Osteoblast (primary cell): ENCODE measurements around the gene RSBN1. TPM values are rescaled to one million over a fixed set of nuclear protein-coding genes. Genes with fewer than 3 reads are reported as not detected.

ENCODE experiments used
- DNase-seq: peaks from one replicate; pipeline ENCODE4 v3.0.0; 2011; ENCODE audit warnings: low spot score, mixed read lengths; ENCODE audit not compliant: insufficient read length; ENCODE audit errors: missing footprints
- H2AFZ ChIP-seq: 2 replicates; pipeline ENCODE4 v1.6.0; 2011; ENCODE audit warnings: mild to moderate bottlenecking, low read length
- H3K27ac ChIP-seq: 2 replicates; pipeline ENCODE4 v1.5.1; 2011; ENCODE audit warnings: mild to moderate bottlenecking, low read depth, low read length, moderate library complexity
- H3K27me3 ChIP-seq: 2 replicates; pipeline ENCODE4 v1.6.0; 2012; ENCODE audit warnings: mild to moderate bottlenecking, control low read depth, inconsistent platforms, low read length, moderate library complexity; ENCODE audit not compliant: insufficient read depth
- H3K36me3 ChIP-seq: 2 replicates; pipeline ENCODE4 v1.5.1; 2011; ENCODE audit warnings: mild to moderate bottlenecking, low read length, control low read depth, moderate library complexity; ENCODE audit not compliant: insufficient read depth
- H3K4me1 ChIP-seq: 2 replicates; pipeline ENCODE4 v1.5.1; 2011; ENCODE audit warnings: mild to moderate bottlenecking, low read length, control low read depth, moderate library complexity; ENCODE audit not compliant: insufficient read depth
- H3K4me2 ChIP-seq: 2 replicates; pipeline ENCODE4 v1.6.0; 2011; ENCODE audit warnings: mild to moderate bottlenecking, low read length; ENCODE audit not compliant: insufficient read depth
- H3K4me3 ChIP-seq: fragments of 200-600 bp; sonication (generic); 3 replicates; pipeline ENCODE4 v1.5.1; 2012; ENCODE audit warnings: mild to moderate bottlenecking, low read length, inconsistent platforms; ENCODE audit not compliant: insufficient read depth
- H3K79me2 ChIP-seq: 2 replicates; pipeline ENCODE4 v1.6.0; 2012; ENCODE audit warnings: mild to moderate bottlenecking, low read length, control low read depth, inconsistent platforms; ENCODE audit not compliant: insufficient read depth
- H3K9me3 ChIP-seq: 2 replicates; pipeline ENCODE4 v1.5.1; 2011; ENCODE audit warnings: low read depth, low read length, control low read depth
- H4K20me1 ChIP-seq: 2 replicates; pipeline ENCODE4 v1.6.0; 2012; ENCODE audit warnings: mild to moderate bottlenecking, low read length, control low read depth; ENCODE audit not compliant: insufficient read depth
- total RNA-seq: library from RNA; depleted of rRNA; stranded (reverse); fragments of >200 nt; gene quantifications from 2 replicates; pipeline ENCODE4 v1.2.3, GENCODE V29; 2012
- TF ChIP-seq, protein P1 (sequence below): IDR thresholded peaks from 2 replicates; pipeline ENCODE4 v1.5.1; 2011; ENCODE audit warnings: mild to moderate bottlenecking, low read depth, low read length, moderate library complexity; ENCODE audit errors: extremely low read depth

RSBN1 gene
- total RNA-seq, 1 donor: 14.5 TPM

DNA sequence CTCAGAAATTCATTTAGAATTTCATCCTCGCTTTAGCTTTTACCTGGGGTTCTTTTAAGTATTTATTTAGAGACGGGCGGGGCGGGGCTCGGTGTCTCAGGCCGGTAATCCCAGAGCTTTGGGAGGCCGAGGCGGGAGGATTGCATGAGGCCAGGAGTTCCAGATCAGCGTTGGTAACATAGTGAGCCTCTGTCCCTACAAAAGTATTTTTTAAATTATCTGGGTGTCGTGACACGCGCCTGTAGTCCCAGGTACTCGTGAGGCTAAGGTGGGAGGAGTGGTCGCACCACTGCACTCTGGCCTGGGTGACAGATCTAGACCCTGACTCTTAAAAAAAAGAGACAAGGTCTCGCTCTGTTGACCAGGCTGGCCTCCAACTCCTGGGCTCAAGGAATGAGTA is 942 bp upstream of the RSBN1 start:
- Histone ChIP-seq H3K27ac (no peak overlapping the region), H3K4me1 (peaks cover 15% of the 10 kb centered on the region), H3K9me3 (no peaks in the 10 kb centered on the region), H3K4me3 (no peak overlapping the region), H3K4me2 (peak overlapping the region; percentile 92), H3K36me3 (no peaks in the 10 kb centered on the region), H3K27me3 (no peaks in the 10 kb centered on the region), H2AFZ (peak overlapping the region; percentile 96), H4K20me1 (peaks cover 9% of the 10 kb centered on the region), H3K79me2 (peaks cover 39% of the 10 kb centered on the region)
- TF ChIP-seq, protein P1, sequence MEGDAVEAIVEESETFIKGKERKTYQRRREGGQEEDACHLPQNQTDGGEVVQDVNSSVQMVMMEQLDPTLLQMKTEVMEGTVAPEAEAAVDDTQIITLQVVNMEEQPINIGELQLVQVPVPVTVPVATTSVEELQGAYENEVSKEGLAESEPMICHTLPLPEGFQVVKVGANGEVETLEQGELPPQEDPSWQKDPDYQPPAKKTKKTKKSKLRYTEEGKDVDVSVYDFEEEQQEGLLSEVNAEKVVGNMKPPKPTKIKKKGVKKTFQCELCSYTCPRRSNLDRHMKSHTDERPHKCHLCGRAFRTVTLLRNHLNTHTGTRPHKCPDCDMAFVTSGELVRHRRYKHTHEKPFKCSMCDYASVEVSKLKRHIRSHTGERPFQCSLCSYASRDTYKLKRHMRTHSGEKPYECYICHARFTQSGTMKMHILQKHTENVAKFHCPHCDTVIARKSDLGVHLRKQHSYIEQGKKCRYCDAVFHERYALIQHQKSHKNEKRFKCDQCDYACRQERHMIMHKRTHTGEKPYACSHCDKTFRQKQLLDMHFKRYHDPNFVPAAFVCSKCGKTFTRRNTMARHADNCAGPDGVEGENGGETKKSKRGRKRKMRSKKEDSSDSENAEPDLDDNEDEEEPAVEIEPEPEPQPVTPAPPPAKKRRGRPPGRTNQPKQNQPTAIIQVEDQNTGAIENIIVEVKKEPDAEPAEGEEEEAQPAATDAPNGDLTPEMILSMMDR: no peak
- DNase-seq: no peak

DNA sequence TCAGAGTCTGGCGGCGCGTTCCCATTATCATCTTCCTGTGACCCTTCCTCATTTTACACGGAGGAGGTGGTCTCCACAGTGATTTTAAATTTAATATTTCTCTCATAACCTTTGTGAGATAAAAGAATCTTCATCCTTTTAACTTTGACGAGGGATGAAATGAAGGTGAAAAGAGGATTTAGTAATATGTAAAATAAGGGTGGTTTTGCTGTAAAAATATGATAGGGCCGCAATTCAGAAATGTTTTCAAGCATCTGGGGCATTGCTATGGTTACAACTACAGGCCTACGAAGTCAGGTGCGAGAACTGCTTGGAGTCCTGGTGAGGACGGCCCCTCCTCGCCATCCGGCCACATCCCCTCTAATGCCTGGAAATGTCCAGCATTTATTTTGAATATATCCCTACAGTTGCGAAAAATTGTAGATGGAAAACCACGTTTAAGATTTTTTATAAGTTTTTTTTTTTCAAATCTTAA is 422 bp upstream of the RSBN1 start:
- DNase-seq: peak; percentile 42
- Histone ChIP-seq H4K20me1 (peaks cover 9% of the 10 kb centered on the region), H3K79me2 (peaks cover 44% of the 10 kb centered on the region), H2AFZ (peak overlapping the region; percentile 96), H3K27ac (peak overlapping the region; percentile 86), H3K27me3 (no peaks in the 10 kb centered on the region), H3K36me3 (no peaks in the 10 kb centered on the region), H3K4me3 (peak overlapping the region; percentile 97), H3K9me3 (no peaks in the 10 kb centered on the region), H3K4me2 (peak overlapping the region; percentile 92), H3K4me1 (peaks cover 15% of the 10 kb centered on the region)
- TF ChIP-seq, protein P1: no peak

DNA sequence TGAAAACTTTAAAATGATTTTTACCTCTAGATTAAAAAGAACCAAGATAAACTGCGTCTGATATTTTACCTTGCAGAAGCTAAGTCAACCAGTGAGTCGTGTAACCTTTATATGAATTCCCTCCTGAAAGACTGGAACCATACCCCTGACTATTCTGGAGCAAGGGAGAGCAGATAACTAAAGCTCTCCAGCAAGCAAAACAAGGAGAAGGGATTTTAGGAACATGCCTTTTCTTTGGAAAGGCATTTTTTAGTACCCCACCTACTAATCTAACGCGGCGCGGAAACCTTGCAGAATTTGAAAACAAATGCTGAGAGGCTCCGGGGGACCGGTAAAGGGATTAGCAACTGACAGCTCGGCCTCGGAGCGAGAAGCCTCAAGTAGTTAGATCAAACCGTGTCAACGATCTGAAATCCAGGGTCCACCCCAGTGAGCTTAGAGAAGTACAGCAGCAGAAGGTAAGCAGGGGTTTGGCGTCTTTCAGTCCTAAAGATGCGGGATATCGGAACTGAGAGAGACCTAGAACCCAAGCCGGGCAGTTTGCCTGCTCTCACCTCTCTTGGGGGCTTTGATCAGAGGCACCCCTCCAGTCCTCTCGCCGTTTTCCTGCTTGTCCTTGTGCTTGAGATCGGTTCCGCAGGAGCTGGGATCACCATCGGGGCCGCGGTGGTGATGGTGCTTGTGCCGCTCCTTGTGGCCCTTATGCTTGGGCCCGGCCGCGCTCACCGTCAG is 954 bp downstream of the RSBN1 start:
- peak overlapping the region; percentile 92 for H3K4me2 ChIP-seq
- H3K27me3 ChIP-seq: no peaks in the 10 kb centered on the region
- peaks cover 57% of the 10 kb centered on the region for H3K79me2 ChIP-seq
- peak overlapping the region; percentile 80 for H3K27ac ChIP-seq
- H4K20me1 ChIP-seq: peaks cover 9% of the 10 kb centered on the region
- peaks cover 15% of the 10 kb centered on the region for H3K4me1 ChIP-seq
- peak overlapping the region; percentile 97 for H3K4me3 ChIP-seq
- peak overlapping the region; percentile 93 for H2AFZ ChIP-seq
- H3K36me3 ChIP-seq: no peaks in the 10 kb centered on the region
- DNase-seq: peak; percentile 80
- TF ChIP-seq, protein P1: no peak
- no peaks in the 10 kb centered on the region for H3K9me3 ChIP-seq
